GM12874 (cell line): ENCODE measurements around the gene STMP1.

ENCODE experiments used
- CTCF ChIP-seq: IDR thresholded peaks from 2 replicates; pipeline ENCODE4 v1.5.1; 2011; ENCODE audit warnings: low read depth, mild to moderate bottlenecking, control low read depth, low read length, moderate library complexity; ENCODE audit not compliant: insufficient read depth

Gene STMP1

GRCh38 chr7:135644154-135644553 is 18.2 kb upstream of the STMP1 start:
- no peak for TF ChIP-seq CTCF

- no peak for TF ChIP-seq CTCF
Observed at GRCh38 chr7:135644729-135645128, 17.6 kb upstream of the STMP1 start.

- TF ChIP-seq CTCF, result peak; percentile 58
Observed at GRCh38 chr7:135645296-135645904, 16.9 kb upstream of the STMP1 start.

GRCh38 chr7:135647755-135648154 is 14.6 kb upstream of the STMP1 start:
- no peak for TF ChIP-seq CTCF

- no peak for TF ChIP-seq CTCF
Observed at GRCh38 chr7:135648235-135648634, 14.1 kb upstream of the STMP1 start.

GRCh38 chr7:135650831-135651573 is 11.3 kb upstream of the STMP1 start:
- TF ChIP-seq CTCF, result no peak

- TF ChIP-seq CTCF, result no peak
Observed at GRCh38 chr7:135653340-135654080, 8.8 kb upstream of the STMP1 start.
